ENCODE data around the gene VPS51. TPM values are rescaled to one million over a fixed set of nuclear protein-coding genes. Genes with fewer than 3 reads are reported as not detected.

The VPS51 gene
- total and polyA plus RNA-seq, 9 of the 15 experiments (the other 6 are each of a cell fraction or from before 2014, with no cell fraction given): 1.8 to 143 (median 46.8) TPM

DNA sequence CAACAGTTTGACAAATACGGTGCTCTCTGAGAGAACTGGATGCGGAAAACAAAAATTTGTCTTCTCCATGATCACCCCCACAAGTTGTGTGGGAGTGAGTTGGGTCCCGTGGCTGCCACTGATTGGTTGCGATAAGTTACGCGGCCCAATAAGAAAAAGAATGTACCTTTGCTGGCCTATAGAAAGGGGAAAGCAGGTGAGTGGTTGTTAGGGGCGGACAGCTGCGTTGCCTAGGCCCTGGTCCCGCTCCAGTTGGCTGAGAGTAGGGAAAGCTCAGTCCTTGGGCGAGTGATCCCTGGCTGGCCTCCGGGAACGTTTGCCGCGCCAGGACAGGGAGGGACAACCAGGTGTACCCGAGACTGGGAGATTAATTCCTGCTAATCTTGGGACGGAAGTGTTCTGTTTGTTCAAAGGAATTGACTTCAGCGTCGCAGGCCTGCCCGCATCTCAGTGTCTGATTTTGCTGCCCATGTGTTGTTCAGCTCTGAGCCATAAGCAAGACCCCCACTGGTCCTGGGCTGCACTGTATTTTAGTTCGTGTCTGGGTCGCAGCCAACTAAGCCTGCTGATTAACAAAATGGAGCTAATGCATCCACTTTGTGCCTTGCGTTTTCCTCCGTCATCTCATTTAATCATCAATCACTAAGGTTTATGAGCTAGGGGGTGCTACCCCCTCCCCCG is 39.1 kb downstream of the VPS51 start (continued):
- TF ChIP-seq, protein P1, sequence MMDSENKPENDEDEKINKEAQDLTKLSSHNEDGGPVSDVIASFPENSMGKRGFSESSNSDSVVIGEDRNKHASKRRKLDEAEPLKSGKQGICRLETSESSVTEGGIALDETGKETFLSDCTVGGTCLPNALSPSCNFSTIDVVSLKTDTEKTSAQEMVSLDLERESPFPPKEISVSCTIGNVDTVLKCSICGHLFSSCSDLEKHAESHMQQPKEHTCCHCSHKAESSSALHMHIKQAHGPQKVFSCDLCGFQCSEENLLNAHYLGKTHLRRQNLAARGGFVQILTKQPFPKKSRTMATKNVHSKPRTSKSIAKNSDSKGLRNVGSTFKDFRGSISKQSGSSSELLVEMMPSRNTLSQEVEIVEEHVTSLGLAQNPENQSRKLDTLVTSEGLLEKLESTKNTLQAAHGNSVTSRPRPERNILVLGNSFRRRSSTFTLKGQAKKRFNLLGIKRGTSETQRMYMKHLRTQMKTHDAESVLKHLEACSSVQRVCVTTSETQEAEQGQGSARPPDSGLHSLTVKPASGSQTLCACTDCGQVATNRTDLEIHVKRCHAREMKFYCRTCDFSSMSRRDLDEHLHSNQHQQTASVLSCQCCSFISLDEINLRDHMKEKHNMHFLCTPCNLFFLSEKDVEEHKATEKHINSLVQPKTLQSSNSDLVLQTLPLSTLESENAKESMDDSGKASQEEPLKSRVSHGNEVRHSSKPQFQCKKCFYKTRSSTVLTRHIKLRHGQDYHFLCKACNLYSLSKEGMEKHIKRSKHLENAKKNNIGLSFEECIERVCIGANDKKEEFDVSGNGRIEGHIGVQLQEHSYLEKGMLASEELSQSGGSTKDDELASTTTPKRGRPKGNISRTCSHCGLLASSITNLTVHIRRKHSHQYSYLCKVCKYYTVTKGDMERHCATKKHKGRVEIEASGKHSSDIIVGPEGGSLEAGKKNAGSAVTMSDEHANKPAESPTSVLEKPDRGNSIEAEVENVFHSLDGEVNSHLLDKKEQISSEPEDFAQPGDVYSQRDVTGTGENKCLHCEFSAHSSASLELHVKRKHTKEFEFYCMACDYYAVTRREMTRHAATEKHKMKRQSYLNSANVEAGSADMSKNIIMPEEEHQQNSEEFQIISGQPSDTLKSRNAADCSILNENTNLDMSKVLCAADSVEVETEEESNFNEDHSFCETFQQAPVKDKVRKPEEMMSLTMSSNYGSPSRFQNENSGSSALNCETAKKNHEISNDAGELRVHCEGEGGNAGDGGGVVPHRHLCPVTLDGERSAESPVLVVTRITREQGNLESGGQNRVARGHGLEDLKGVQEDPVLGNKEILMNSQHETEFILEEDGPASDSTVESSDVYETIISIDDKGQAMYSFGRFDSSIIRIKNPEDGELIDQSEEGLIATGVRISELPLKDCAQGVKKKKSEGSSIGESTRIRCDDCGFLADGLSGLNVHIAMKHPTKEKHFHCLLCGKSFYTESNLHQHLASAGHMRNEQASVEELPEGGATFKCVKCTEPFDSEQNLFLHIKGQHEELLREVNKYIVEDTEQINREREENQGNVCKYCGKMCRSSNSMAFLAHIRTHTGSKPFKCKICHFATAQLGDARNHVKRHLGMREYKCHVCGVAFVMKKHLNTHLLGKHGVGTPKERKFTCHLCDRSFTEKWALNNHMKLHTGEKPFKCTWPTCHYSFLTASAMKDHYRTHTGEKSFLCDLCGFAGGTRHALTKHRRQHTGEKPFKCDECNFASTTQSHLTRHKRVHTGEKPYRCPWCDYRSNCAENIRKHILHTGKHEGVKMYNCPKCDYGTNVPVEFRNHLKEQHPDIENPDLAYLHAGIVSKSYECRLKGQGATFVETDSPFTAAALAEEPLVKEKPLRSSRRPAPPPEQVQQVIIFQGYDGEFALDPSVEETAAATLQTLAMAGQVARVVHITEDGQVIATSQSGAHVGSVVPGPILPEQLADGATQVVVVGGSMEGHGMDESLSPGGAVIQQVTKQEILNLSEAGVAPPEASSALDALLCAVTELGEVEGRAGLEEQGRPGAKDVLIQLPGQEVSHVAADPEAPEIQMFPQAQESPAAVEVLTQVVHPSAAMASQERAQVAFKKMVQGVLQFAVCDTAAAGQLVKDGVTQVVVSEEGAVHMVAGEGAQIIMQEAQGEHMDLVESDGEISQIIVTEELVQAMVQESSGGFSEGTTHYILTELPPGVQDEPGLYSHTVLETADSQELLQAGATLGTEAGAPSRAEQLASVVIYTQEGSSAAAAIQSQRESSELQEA (IDR thresholded peaks at IDR 0.05; ENCODE audit: low read depth): no peak
- TF ChIP-seq SRSF7 (optimal IDR thresholded peaks at IDR 0.05; ENCODE audit: low read depth, low read length): no peak
- TF ChIP-seq RAD21 (CRISPR knock-in tag; conservative IDR thresholded peaks at IDR 0.05 in 1 of 2, IDR thresholded peaks at IDR 0.05 in 1 of 2): no peak
- TF ChIP-seq SMARCB1 (IDR thresholded peaks at IDR 0.05; ENCODE audit: insufficient read length, low read depth): no peak
- TF ChIP-seq MXI1 (IDR thresholded peaks at IDR 0.05; ENCODE audit: low read depth, low read length): peak; percentile 94
- TF ChIP-seq JUND (IDR thresholded peaks at IDR 0.05; ENCODE audit: borderline replicate concordance, low read depth, low read length): no peak; the same call in 1 of the 2 replicates
- TF ChIP-seq JUND (tag; IDR thresholded peaks at IDR 0.05; ENCODE audit: borderline replicate concordance, low read depth, low read length): no peak; the same call in 2 of the 3 replicates
- TF ChIP-seq, protein P2, sequence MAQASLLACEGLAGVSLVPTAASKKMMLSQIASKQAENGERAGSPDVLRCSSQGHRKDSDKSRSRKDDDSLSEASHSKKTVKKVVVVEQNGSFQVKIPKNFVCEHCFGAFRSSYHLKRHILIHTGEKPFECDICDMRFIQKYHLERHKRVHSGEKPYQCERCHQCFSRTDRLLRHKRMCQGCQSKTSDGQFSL (CRISPR knock-in tag; IDR thresholded peaks at IDR 0.05): no peak
- TF ChIP-seq, protein P2 (tag; IDR thresholded peaks at IDR 0.05): peak in 1 of 2 experiments; percentile 55; a peak in 1 of 4 replicates
- peak in 1 of 2 experiments; percentile 60; a peak in 1 of 4 replicates for TF ChIP-seq TEAD1 (CRISPR knock-in tag; IDR thresholded peaks at IDR 0.05)
- TF ChIP-seq KDM1A (IDR thresholded peaks at IDR 0.05): no peak
- no peak for TF ChIP-seq BCL6 (CRISPR knock-in tag; IDR thresholded peaks at IDR 0.05)
- TF ChIP-seq ZNF224 (CRISPR knock-in tag; IDR thresholded peaks at IDR 0.05): no peak
- peak; percentile 18; the same call in 1 of the 2 replicates for TF ChIP-seq ETV5 (CRISPR knock-in tag; IDR thresholded peaks at IDR 0.05; ENCODE audit: low read depth)
- TF ChIP-seq, protein P3, sequence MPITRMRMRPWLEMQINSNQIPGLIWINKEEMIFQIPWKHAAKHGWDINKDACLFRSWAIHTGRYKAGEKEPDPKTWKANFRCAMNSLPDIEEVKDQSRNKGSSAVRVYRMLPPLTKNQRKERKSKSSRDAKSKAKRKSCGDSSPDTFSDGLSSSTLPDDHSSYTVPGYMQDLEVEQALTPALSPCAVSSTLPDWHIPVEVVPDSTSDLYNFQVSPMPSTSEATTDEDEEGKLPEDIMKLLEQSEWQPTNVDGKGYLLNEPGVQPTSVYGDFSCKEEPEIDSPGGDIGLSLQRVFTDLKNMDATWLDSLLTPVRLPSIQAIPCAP (CRISPR knock-in tag; IDR thresholded peaks at IDR 0.05; ENCODE audit: borderline replicate concordance): no peak
- TF ChIP-seq ESRRB (CRISPR knock-in tag; IDR thresholded peaks at IDR 0.05; ENCODE audit: borderline replicate concordance): 0 out of 2 replicates have a peak, but pooled peaks have one; percentile 19
- no peak for TF ChIP-seq NR4A1 (CRISPR knock-in tag; IDR thresholded peaks at IDR 0.05)
- 0 out of 2 replicates have a peak, but pooled peaks have one; percentile 18 for TF ChIP-seq NR4A1 (tag; IDR thresholded peaks at IDR 0.05)

Measured in K562 (cell line).